K562 (cell line): ENCODE data around the gene TPCN1. TPM values are rescaled to one million over a fixed set of nuclear protein-coding genes. Genes with fewer than 3 reads are reported as not detected.

Experiments
- BMI1 ChIP-seq: fragments of 150-350 bp; IDR thresholded peaks from 2 replicates; pipeline ENCODE4 v1.6.1; 2014; ENCODE audit warnings: low read length
- CEBPG ChIP-seq, 3 experiments: fragments of 200-800 bp in 1 of 3; sonication (Bioruptor generic) in 1 of 3; sonication (generic) in 1 of 3; formaldehyde crosslinking in 1 of 3; IDR thresholded peaks in 2 of 3; conservative IDR thresholded peaks in 1 of 3; 2 replicates each; pipeline versions ENCODE4 v1.6.1 to v1.8.0; 2016 to 2022; ENCODE audit warnings: missing compliant biosample characterization in 2 of 3, missing genetic modification characterization in 2 of 3, mild to moderate bottlenecking in 1 of 3, missing genetic modification reagents in 1 of 3
- CREM ChIP-seq: IDR thresholded peaks from 2 replicates; pipeline ENCODE4 v1.6.1; 2014; ENCODE audit warnings: antibody characterized with exemption, low read depth
- GABPB1 ChIP-seq: sonication (generic); formaldehyde crosslinking; IDR thresholded peaks from 2 replicates; pipeline ENCODE4 v1.8.0; 2022; ENCODE audit warnings: mild to moderate bottlenecking, missing genetic modification reagents
- JUN ChIP-seq, 2 experiments: sonication (generic) in 1 of 2; formaldehyde crosslinking in 1 of 2; IDR thresholded peaks; 2 replicates each; pipeline versions ENCODE4 v1.6.1 to v1.8.0; 2012 to 2022; ENCODE audit warnings: borderline replicate concordance in 2 of 2, mild to moderate bottlenecking in 2 of 2, improper control_type of control experiment in 1 of 2, low read depth in 1 of 2, low read length in 1 of 2, missing genetic modification reagents in 1 of 2
- KDM4B ChIP-seq, 2 experiments: fragments of 450-650 bp in 1 of 2; sonication (generic) in 1 of 2; IDR thresholded peaks; 2 replicates each; pipeline ENCODE4 v1.6.1; 2016 to 2017; ENCODE audit warnings: borderline replicate concordance in 2 of 2, antibody characterized with exemption in 1 of 2, low read depth in 1 of 2, mild to moderate bottlenecking in 1 of 2
- L3MBTL2 ChIP-seq: fragments of 450-650 bp; IDR thresholded peaks from 2 replicates; pipeline ENCODE4 v1.6.1; 2016; ENCODE audit warnings: mild to moderate bottlenecking, moderate library complexity
- MAX ChIP-seq: sonication (generic); formaldehyde crosslinking; IDR thresholded peaks from 2 replicates; pipeline ENCODE4 v1.9.0; 2022; ENCODE audit warnings: mild to moderate bottlenecking, missing genetic modification reagents
- MLX ChIP-seq, 2 experiments: fragments of 450-650 bp in 1 of 2; sonication (generic) in 1 of 2; formaldehyde crosslinking; conservative IDR thresholded peaks; 2 replicates each; pipeline versions ENCODE4 v1.4.0 to v1.8.1; 2020 to 2022; ENCODE audit warnings: mild to moderate bottlenecking in 1 of 2, missing genetic modification reagents in 1 of 2
- MYC ChIP-seq, 2 experiments: fragments of 250-450 bp in 1 of 2; sonication (Bioruptor Pico) in 1 of 2; IDR thresholded peaks; 2 replicates each; pipeline versions ENCODE4 v1.5.1 to v1.6.1; 2012 to 2021; ENCODE audit warnings: low read depth in 2 of 2, borderline replicate concordance in 1 of 2, improper control_type of control experiment in 1 of 2, low read length in 1 of 2, mild to moderate bottlenecking in 1 of 2, moderate library complexity in 1 of 2
- POLR2A ChIP-seq: fragments of 450-650 bp; conservative IDR thresholded peaks from 2 replicates; pipeline ENCODE4 v1.6.1; 2016
- POLR2B ChIP-seq: fragments of 450-650 bp; IDR thresholded peaks from 2 replicates; pipeline ENCODE4 v1.6.1; 2018; ENCODE audit warnings: low read depth; ENCODE audit not compliant: partially characterized antibody
- POLR2G ChIP-seq: fragments of 200-400 bp; formaldehyde crosslinking; IDR thresholded peaks from 2 replicates; pipeline ENCODE4 v1.6.1; 2017; ENCODE audit warnings: low read depth, mild to moderate bottlenecking, antibody characterized with exemption, low read length, moderate library complexity
- PRPF4 ChIP-seq: fragments of 200-400 bp; formaldehyde crosslinking; IDR thresholded peaks from one replicate; pipeline ENCODE4 v1.6.1; 2017; ENCODE audit warnings: low read length, low read depth, mild to moderate bottlenecking; ENCODE audit not compliant: insufficient read depth, poor library complexity, severe bottlenecking
- RNF2 ChIP-seq: sonication (generic); IDR thresholded peaks from 2 replicates; pipeline ENCODE4 v1.6.1; 2016
- RUNX1 ChIP-seq: sonication (generic); IDR thresholded peaks from 2 replicates; pipeline ENCODE4 v1.6.1; 2016; ENCODE audit warnings: antibody characterized with exemption, low read depth
- STAT5B ChIP-seq: fragments of 250-450 bp; sonication (Bioruptor Pico); IDR thresholded peaks from 2 replicates; pipeline ENCODE4 v1.8.0; 2021; ENCODE audit warnings: mild to moderate bottlenecking, inconsistent platforms
- TBP ChIP-seq: optimal IDR thresholded peaks from 2 replicates; pipeline ENCODE3; 2011; ENCODE audit warnings: low read depth, low read length, improper control_type of control experiment
- XRCC5 ChIP-seq: fragments of 200-400 bp; formaldehyde crosslinking; IDR thresholded peaks from 2 replicates; pipeline ENCODE4 v1.6.1; 2017; ENCODE audit warnings: low read depth, mild to moderate bottlenecking, low read length
- ZNF134 ChIP-seq: fragments of 250-450 bp; sonication (Bioruptor Pico); conservative IDR thresholded peaks from 2 replicates; pipeline ENCODE4 v1.4.0; 2020
- ZNF512 ChIP-seq: IDR thresholded peaks from 2 replicates; pipeline ENCODE4 v1.6.1; 2016; ENCODE audit warnings: missing genetic modification characterization, missing compliant biosample characterization
- ZNF778 ChIP-seq: fragments of 450-650 bp; formaldehyde crosslinking; IDR thresholded peaks from 2 replicates; pipeline ENCODE4 v1.4.0; 2020; ENCODE audit warnings: mild to moderate bottlenecking, moderate library complexity
- ZSCAN32 ChIP-seq: fragments of 450-650 bp; formaldehyde crosslinking; IDR thresholded peaks from 2 replicates; pipeline ENCODE4 v1.4.0; 2020; ENCODE audit warnings: mild to moderate bottlenecking, moderate library complexity
- polyA plus RNA-seq, 8 experiments: library from polyadenylated mRNA; depleted of rRNA in 4 of 8; stranded (reverse) in 5 of 8; unstranded in 3 of 8; fragments of >200 nt; fragmentation: Nextera tagmentation in 2 of 8; fragmentation: Illumina TruSeq in 1 of 8; extraction: Ambion mirVana in 2 of 8; extraction: Trizol in 1 of 8; gene quantifications; 2 replicates each; pipeline versions ENCODE4 v1.2.1 to v1.2.3, GENCODE V29; 2011 to 2014; ENCODE audit warnings: inconsistent platforms in 1 of 8, missing spikeins in 1 of 8
- total RNA-seq, 7 experiments: library from RNA; depleted of rRNA in 6 of 7; stranded (reverse); fragments of >200 nt in 6 of 7; fragmentation: Illumina TruSeq in 2 of 7; extraction: Trizol in 2 of 7; gene quantifications; 2 replicates each; pipeline versions ENCODE4 v1.2.1 to v1.2.3, GENCODE V29; 2011 to 2021; ENCODE audit warnings: low replicate concordance in 1 of 7

Gene TPCN1
- total and polyA plus RNA-seq, 9 of the 15 experiments (the other 6 are each of a cell fraction or from before 2014, with no cell fraction given): 0.80 to 23.8 (median 7.4) TPM

- no peak for TF ChIP-seq ZNF512 (tag)
- TF ChIP-seq ZSCAN32 (CRISPR knock-in tag): no peak
- no peak for TF ChIP-seq PRPF4
- no peak for TF ChIP-seq ZNF134 (CRISPR knock-in tag)
- TF ChIP-seq POLR2B: peak; percentile 82
- no peak for TF ChIP-seq BMI1
- no peak; the same call in 1 of the 2 replicates for TF ChIP-seq CREM
- no peak for TF ChIP-seq KDM4B (IDR thresholded peaks at IDR 0.05; ENCODE audit: borderline replicate concordance in 2 of 2, low read depth in 1 of 2)
- no peak for TF ChIP-seq JUN (IDR thresholded peaks at IDR 0.05; ENCODE audit: borderline replicate concordance, low read depth, low read length)
- TF ChIP-seq JUN (CRISPR knock-in tag; IDR thresholded peaks at IDR 0.05; ENCODE audit: borderline replicate concordance): no peak
- 0 out of 2 replicates have a peak, but pooled peaks have one; percentile 10 for TF ChIP-seq MYC (IDR thresholded peaks at IDR 0.05; ENCODE audit: low read depth, low read length)
- 0 out of 2 replicates have a peak, but pooled peaks have one; percentile 32 for TF ChIP-seq MYC (CRISPR knock-in tag; IDR thresholded peaks at IDR 0.05; ENCODE audit: borderline replicate concordance, low read depth)
- TF ChIP-seq TBP: peak; percentile 95
- TF ChIP-seq RUNX1: no peak
- no peak for TF ChIP-seq ZNF778 (CRISPR knock-in tag)
- no peak for TF ChIP-seq XRCC5
- TF ChIP-seq L3MBTL2: peak; percentile 85
- TF ChIP-seq CEBPG (CRISPR knock-in tag; IDR thresholded peaks at IDR 0.05): peak; percentile 33; the same call in 1 of the 2 replicates
- no peak for TF ChIP-seq CEBPG (tag; conservative IDR thresholded peaks at IDR 0.05 in 1 of 2, IDR thresholded peaks at IDR 0.05 in 1 of 2)
- TF ChIP-seq MAX (CRISPR knock-in tag): peak; percentile 64; the same call in 1 of the 2 replicates
- TF ChIP-seq POLR2A: peak; percentile 85
- TF ChIP-seq RNF2: 0 out of 2 replicates have a peak, but pooled peaks have one; percentile 28
- TF ChIP-seq STAT5B (CRISPR knock-in tag): no peak
- no peak for TF ChIP-seq MLX (CRISPR knock-in tag; conservative IDR thresholded peaks at IDR 0.05)
- TF ChIP-seq GABPB1 (CRISPR knock-in tag): peak; percentile 55; the same call in 1 of the 2 replicates
- TF ChIP-seq POLR2G: peak; percentile 98
Measured at GRCh38 chr12:113334786-113335539, 113.7 kb downstream of the TPCN1 start, which contains the start of gene SLC8B1 (continued).
